Activated naive CD8-positive, alpha-beta T cell (primary cell): ENCODE measurements around the gene DMD.

Experiments
- H3K27ac Mint-ChIP-seq: one replicate; pipeline ENCODE4 v1.8.0; 2021; ENCODE audit warnings: mixed read lengths
- H3K27me3 Mint-ChIP-seq: one replicate; pipeline ENCODE4 v1.8.0; 2021; ENCODE audit warnings: mixed read lengths
- H3K36me3 Mint-ChIP-seq: one replicate; pipeline ENCODE4 v1.8.0; 2021; ENCODE audit warnings: mixed read lengths
- H3K4me1 Mint-ChIP-seq: one replicate; pipeline ENCODE4 v1.8.0; 2021; ENCODE audit warnings: low read depth, mixed read lengths
- H3K4me3 Mint-ChIP-seq: one replicate; pipeline ENCODE4 v1.8.0; 2021; ENCODE audit warnings: mild to moderate bottlenecking, mixed read lengths
- H3K9me3 Mint-ChIP-seq: one replicate; pipeline ENCODE4 v1.8.0; 2021; ENCODE audit warnings: low read depth, mixed read lengths

DMD gene

DNA sequence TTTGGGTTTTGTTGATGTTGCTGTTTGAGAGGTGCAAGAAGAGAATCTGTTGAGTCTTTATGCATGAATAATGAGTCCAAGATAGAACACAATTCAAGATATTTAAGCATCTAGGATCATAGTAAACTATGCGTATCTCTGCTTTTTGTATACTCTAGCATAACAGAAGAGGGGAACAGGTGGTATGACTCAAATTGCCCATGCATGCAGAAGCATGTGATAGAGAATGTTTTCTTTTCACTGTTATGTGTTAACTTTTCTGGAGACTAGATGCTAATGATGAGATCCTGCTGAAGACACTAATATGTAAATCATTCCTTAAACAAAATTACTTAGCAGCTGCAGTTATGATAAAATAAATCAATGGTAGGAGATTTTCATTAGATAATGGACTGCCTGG is 1974.2 kb downstream of the DMD start:
- Mint-ChIP-seq H3K36me3 (no peaks in the 10 kb centered on the region), H3K27ac (no peak overlapping the region)

DNA sequence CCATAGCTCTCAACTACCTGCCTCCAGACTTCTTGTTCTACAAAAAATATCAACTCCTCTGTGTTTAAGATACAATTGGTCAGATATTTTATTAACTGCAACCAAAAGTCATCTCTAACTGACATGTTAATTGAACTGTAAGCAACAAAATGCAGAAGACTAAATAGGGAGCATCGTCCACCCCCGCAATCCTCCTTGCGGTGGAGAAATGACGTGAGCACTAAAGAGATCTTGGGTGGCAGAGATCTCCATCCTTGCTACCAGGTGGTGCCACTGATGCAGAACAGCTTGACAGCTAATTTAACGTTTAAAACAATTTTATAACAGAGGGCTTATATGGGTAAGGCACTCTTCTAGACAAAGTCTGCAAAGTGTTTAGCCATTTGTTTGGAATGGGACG is 1975.1 kb downstream of the DMD start:
- Mint-ChIP-seq H3K4me3 (no peak overlapping the region), H3K36me3 (no peaks in the 10 kb centered on the region), H3K9me3 (no peaks in the 10 kb centered on the region), H3K4me1 (no peaks in the 10 kb centered on the region), H3K27ac (no peak overlapping the region), H3K27me3 (no peaks in the 10 kb centered on the region)

More for the DNA sequence above, 1974.2 kb downstream of the DMD start:
- Mint-ChIP-seq H3K4me3 (no peak overlapping the region), H3K27me3 (no peaks in the 10 kb centered on the region), H3K9me3 (no peaks in the 10 kb centered on the region), H3K4me1 (no peaks in the 10 kb centered on the region)

DNA sequence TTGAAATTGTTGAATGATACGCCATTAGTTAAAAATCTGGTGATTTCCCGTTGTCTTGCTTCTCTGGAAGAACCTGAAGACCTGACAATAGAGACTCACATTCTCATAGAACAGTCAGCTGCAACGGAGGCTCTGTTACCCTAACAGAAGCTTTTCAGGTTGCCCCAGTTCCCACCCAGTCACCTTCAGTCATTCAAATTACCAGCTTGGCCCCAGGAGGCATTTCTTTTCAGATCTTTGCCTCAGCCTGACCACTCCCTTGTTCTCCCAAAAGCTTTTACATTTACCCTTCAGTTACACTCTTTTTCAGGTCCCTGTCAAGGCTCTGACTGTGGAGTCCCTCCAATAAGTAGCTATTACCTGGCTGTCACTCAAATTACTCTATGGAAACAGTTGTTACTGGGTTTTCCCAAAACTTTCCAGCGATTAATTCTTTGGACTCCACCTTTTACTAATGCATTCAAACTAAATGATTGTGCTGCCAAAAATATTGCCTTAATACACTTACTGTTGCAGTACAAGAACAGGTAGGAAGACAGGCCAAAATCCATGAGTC is 1977.3 kb downstream of the DMD start:
- no peaks in the 10 kb centered on the region for H3K9me3 Mint-ChIP-seq
- no peaks in the 10 kb centered on the region for H3K27me3 Mint-ChIP-seq
- H3K27ac Mint-ChIP-seq = no peak overlapping the region
- H3K4me1 Mint-ChIP-seq = no peaks in the 10 kb centered on the region
- H3K4me3 Mint-ChIP-seq = no peak overlapping the region
- H3K36me3 Mint-ChIP-seq = no peaks in the 10 kb centered on the region

DNA sequence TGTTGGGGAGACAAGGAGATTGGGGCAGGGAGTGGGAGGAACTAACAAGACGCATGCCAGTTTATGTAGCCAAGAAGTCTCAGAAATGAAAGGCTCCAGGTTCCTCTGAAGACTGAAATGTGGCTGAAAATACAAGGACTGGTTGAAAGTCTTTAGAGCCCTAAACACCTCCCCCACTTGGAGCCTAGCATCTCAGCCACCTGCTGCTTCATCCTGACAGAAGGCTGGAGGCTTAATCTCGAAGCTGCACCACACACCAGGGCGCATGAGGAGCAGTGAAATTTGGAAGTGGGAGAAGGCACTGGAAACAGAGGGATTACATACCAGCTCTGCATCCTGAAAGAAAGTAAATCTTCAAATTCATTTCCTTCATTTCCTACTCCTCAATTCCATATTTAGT is 1978.8 kb downstream of the DMD start:
- no peak overlapping the region for H3K27ac Mint-ChIP-seq
- no peaks in the 10 kb centered on the region for H3K9me3 Mint-ChIP-seq
- H3K27me3 Mint-ChIP-seq = no peaks in the 10 kb centered on the region
- no peaks in the 10 kb centered on the region for H3K4me1 Mint-ChIP-seq
- H3K4me3 Mint-ChIP-seq = no peak overlapping the region
- H3K36me3 Mint-ChIP-seq = no peaks in the 10 kb centered on the region

DNA sequence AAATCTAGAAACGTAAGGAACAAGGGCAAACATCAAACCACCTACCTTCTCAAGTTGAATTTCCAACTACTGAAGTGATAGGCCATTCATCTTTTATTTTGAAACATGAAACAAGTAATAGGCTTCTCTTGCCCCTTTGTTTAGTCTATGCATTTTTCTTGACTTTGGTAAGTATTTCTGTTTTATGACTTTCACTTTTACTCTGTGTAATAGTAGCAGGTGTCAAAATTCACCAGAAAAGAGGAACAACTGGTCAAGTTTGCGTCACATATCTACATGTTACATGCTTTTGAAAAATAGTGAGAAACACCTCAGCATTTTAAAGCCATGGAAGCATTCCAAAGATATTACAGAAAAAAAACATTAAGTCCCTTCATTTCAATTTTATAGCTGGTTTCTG is 1982.4 kb downstream of the DMD start:
- no peaks in the 10 kb centered on the region for H3K4me1 Mint-ChIP-seq
- no peaks in the 10 kb centered on the region for H3K36me3 Mint-ChIP-seq
- no peaks in the 10 kb centered on the region for H3K27me3 Mint-ChIP-seq
- no peaks in the 10 kb centered on the region for H3K9me3 Mint-ChIP-seq
- H3K27ac Mint-ChIP-seq = no peak overlapping the region
- H3K4me3 Mint-ChIP-seq = no peak overlapping the region

DNA sequence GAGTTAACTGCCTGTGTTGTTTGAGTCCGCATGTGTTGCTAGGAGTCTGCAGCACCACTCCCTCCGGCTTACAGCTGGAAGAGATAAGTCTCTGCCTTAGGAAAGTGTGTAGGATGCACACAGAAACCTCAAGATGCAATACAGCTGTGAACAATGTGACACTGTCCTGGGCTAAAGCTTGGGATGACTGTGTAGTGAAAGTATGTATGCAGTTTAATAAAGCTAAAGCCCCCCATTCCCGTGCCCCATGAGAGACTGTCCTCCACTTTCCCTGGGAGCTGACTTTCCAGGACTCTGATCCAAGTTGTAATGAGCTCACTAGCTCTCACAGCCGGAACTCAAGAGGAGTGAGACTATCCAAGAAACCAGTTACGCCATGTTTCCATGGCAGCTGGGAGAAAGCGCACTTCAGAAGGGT is 1982.9 kb downstream of the DMD start:
- no peaks in the 10 kb centered on the region for H3K9me3 Mint-ChIP-seq
- no peaks in the 10 kb centered on the region for H3K4me1 Mint-ChIP-seq
- no peaks in the 10 kb centered on the region for H3K36me3 Mint-ChIP-seq
- no peak overlapping the region for H3K4me3 Mint-ChIP-seq
- no peak overlapping the region for H3K27ac Mint-ChIP-seq
- H3K27me3 Mint-ChIP-seq = no peaks in the 10 kb centered on the region

DNA sequence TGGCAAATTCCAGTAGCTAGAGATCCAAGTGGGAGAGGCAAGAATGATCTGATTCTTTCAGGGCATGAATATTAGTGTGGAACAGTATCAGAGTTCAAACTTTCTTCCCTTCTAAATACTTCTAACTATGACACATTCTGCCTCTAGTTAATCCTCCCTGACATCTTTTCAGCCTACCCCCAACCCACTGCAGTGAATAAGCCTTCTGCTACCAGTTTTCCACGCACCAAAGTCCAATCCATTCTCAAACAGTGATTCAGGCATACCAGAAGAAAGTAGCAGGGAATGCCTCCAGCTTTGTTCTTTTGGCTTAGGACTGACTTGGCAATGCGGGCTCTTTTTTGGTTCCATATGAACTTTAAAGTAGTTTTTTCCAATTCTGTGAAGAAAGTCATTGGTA is 1984.1 kb downstream of the DMD start:
- H3K27ac Mint-ChIP-seq = no peak overlapping the region

DNA sequence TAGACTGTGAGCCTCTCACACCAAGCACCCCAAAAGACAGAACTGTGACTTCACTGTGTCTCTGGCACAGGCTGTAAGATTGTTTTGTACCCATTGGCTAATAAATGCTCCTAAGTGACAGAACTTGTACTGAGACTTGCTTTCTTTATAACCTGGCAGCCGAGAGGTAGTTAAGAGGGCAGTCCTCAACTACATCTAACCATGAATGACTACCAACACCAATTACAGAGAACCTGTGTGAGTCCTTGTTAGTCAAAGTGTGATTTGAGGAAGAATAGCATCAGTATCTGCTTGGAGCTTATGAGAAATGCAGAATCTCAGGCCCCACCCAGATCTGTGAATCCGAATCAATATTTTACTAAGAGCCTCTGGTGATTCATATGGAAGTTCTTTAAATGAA is 1985.5 kb downstream of the DMD start:
- H3K27ac Mint-ChIP-seq = no peak overlapping the region
- no peaks in the 10 kb centered on the region for H3K27me3 Mint-ChIP-seq

More for the DNA sequence above, 1984.1 kb downstream of the DMD start:
- Mint-ChIP-seq H3K27me3 (no peaks in the 10 kb centered on the region), H3K9me3 (no peaks in the 10 kb centered on the region), H3K4me1 (no peaks in the 10 kb centered on the region), H3K36me3 (no peaks in the 10 kb centered on the region), H3K4me3 (no peak overlapping the region)

DNA sequence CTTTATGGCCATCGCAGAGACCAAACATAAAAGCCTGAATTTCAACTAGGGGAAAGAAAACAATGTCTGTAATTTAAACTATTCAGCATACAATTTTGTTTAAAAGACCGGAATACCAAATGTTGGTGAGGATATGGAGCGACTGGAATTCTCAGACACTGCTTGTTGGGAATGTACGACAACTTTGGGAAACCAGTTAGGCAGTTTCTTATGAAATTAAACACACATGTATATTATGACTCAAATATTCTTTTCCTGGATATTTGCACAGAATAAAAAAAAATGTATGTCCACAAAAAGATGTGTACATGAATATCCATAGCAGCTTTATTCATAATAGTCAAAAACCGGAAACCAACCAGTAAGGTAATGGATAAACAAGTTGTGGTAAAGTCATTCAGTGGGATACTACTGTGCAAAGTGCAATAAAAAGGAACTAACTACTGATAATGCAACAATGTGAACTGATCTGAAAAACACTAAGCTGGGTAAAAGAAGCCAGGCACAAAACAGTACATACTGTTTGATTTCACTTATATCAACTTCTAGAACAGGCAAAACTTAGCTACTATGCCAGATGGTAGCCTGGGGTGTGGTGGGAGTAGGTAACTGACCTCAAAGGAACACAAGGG is 1986.9 kb downstream of the DMD start:
- Mint-ChIP-seq H3K27ac (no peak overlapping the region), H3K36me3 (no peaks in the 10 kb centered on the region), H3K4me3 (no peak overlapping the region)

More for the DNA sequence above, 1985.5 kb downstream of the DMD start:
- H3K4me1 Mint-ChIP-seq = no peaks in the 10 kb centered on the region
- no peaks in the 10 kb centered on the region for H3K36me3 Mint-ChIP-seq
- H3K9me3 Mint-ChIP-seq = no peaks in the 10 kb centered on the region
- no peak overlapping the region for H3K4me3 Mint-ChIP-seq

DNA sequence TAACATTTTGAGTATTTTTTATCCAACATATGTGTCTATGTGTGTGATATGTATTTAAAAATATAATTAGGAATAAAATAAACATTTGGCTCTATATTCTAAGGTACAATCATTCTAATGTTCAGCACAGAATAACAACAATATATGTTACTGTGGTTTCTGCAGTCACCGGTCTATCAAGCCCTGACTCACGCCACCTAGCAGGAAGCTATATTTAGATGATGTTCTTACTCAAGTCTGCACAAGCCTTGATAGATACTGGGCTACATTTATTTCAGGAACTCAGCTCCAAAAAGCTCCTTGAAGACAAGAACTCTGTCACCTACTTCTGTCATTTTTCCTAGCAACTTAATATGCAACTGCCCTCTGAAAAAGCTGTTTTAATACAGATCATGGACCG is 1987.5 kb downstream of the DMD start:
- no peak overlapping the region for H3K27ac Mint-ChIP-seq
- H3K4me3 Mint-ChIP-seq = no peak overlapping the region
- no peaks in the 10 kb centered on the region for H3K36me3 Mint-ChIP-seq
- no peaks in the 10 kb centered on the region for H3K27me3 Mint-ChIP-seq
- no peaks in the 10 kb centered on the region for H3K9me3 Mint-ChIP-seq
- no peaks in the 10 kb centered on the region for H3K4me1 Mint-ChIP-seq

More for the DNA sequence above, 1986.9 kb downstream of the DMD start:
- H3K4me1 Mint-ChIP-seq = no peaks in the 10 kb centered on the region
- no peaks in the 10 kb centered on the region for H3K9me3 Mint-ChIP-seq
- no peaks in the 10 kb centered on the region for H3K27me3 Mint-ChIP-seq

DNA sequence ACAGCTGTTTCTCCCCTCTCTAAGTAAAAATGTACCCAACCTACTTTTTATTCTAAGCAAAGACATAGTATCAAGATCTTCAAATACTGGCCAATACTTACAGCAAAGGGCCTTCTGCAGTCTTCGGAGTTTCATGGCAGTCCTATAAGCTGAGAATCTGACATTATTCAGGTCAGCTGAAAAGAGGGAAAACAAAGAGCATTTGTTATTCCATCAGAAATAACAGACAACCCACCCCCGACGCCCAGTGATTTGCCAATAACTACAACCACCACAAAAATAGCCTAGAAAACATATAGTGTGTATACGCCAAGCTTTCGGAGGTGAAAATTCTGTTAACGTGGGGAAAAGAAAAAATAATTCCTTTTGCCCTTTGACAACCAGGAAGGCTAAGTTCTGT is 1988.4 kb downstream of the DMD start:
- no peaks in the 10 kb centered on the region for H3K27me3 Mint-ChIP-seq
- H3K4me3 Mint-ChIP-seq = no peak overlapping the region
- no peaks in the 10 kb centered on the region for H3K4me1 Mint-ChIP-seq
- H3K36me3 Mint-ChIP-seq = no peaks in the 10 kb centered on the region
- no peaks in the 10 kb centered on the region for H3K9me3 Mint-ChIP-seq
- no peak overlapping the region for H3K27ac Mint-ChIP-seq

DNA sequence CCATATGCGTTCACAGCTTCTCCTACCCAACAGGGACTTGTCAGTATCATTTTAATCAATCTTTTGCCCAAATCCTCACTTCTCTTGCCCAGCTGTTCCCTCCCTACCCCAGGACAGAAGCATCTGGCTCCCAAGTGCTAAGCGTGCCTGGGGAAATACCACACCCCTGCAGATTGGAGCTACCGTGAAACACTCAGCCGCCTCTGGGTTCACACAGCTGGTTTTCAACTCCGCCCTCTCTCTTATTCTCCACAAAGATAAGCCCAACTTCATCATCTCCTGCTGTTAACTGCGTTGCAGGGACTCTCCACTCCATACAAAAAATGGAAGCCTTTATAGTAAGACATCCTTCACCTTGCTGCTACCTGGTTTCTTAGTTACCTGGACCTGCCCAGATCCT is 1992.2 kb downstream of the DMD start:
- Mint-ChIP-seq H3K27me3 (no peaks in the 10 kb centered on the region), H3K9me3 (no peaks in the 10 kb centered on the region), H3K27ac (no peak overlapping the region), H3K4me3 (no peak overlapping the region), H3K36me3 (no peaks in the 10 kb centered on the region), H3K4me1 (no peaks in the 10 kb centered on the region)

DNA sequence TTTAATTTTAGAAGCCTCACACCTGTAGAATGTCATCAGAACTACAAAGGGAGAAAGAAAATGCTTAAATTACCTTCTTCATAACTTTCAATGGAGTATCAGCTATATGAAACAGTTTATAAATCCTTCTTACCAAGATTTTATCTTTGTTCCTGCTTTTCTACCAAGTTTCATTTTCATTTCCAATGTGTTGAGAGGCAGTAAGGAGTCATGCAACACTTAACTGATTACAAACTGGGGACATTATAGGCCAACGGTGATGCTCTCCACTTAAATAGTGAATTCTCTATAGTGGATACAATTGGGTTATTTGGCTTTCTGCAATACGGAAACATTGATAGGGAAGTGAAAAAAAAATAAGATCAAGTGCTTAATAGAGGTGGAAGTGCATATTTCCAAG is 1994.3 kb downstream of the DMD start:
- Mint-ChIP-seq H3K4me1 (no peaks in the 10 kb centered on the region), H3K4me3 (no peak overlapping the region), H3K27me3 (no peaks in the 10 kb centered on the region), H3K36me3 (no peaks in the 10 kb centered on the region), H3K27ac (no peak overlapping the region), H3K9me3 (no peaks in the 10 kb centered on the region)

DNA sequence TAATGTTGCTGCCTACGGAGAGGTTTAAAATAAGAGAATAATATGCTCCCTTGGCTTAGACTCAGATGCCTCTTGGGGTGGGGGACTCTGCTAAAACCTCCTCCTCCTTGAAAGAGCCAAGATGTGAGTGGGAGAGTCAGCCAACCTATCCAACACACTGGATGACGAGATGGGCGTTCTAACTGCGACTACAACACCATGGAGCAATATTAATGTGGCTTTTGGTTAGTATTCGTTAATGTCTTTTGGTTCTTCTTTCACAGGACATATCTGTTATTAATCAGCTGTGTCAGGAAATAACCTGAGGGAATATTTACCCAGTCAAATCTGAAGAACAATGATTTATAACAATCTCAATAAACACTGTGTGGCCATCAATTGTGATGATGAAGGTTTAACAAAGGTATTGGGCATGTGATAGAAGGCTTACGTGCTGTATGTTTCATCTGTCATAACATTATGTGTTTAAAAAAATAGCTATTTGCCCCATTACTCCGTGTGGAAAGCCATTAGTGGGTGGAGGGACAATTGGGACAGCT is 1996.0 kb downstream of the DMD start:
- Mint-ChIP-seq H3K27ac (no peak overlapping the region), H3K27me3 (no peaks in the 10 kb centered on the region), H3K36me3 (no peaks in the 10 kb centered on the region), H3K9me3 (no peaks in the 10 kb centered on the region), H3K4me1 (no peaks in the 10 kb centered on the region), H3K4me3 (no peak overlapping the region)

DNA sequence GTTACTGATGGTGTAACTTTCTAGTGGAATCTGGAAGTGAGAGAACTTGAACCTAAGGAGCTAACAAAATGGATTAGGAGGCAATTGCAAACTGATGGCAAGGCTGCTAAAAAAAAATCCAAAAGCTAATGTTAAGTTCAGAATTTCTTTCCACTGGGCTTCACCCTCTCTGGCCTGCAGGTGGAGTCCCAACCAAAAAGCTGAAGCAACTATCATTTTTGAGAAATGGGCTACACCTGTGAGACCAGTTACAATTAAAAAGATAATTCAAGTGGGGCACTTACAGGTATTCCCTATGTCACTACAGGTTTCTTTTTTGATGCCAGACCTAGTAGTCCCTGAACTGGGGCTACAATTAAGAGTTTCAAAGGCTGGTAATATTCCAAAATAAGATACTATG is 1997.4 kb downstream of the DMD start:
- Mint-ChIP-seq H3K27me3 (no peaks in the 10 kb centered on the region), H3K27ac (no peak overlapping the region), H3K9me3 (no peaks in the 10 kb centered on the region), H3K36me3 (no peaks in the 10 kb centered on the region), H3K4me1 (no peaks in the 10 kb centered on the region), H3K4me3 (no peak overlapping the region)
